Esophagus muscularis mucosa (tissue), 4 donors: Measurements from ENCODE around the gene SPATA7. TPM values are rescaled to one million over a fixed set of nuclear protein-coding genes. Genes with fewer than 3 reads are reported as not detected.

Experiments
- DNase-seq: peaks from one replicate; pipeline ENCODE4 v3.0.0-alpha.2; 2017; ENCODE audit errors: extremely low spot score
- H3K27ac ChIP-seq, 4 donors: fragments of 200-600 bp; sonication (generic); replicated peaks in 1 of 4; 1 replicate in 3 of 4; 2 replicates in 1 of 4; pipeline ENCODE4 v1.5.1; 2016 to 2019; ENCODE audit warnings: mild to moderate bottlenecking in 1 of 4
- H3K27me3 ChIP-seq, 4 donors: fragments of 200-600 bp; sonication (generic); one replicate each; pipeline versions ENCODE4 v1.5.1 to v1.6.0; 2016 to 2019
- H3K36me3 ChIP-seq, 4 donors: fragments of 200-600 bp; sonication (generic); one replicate each; pipeline ENCODE4 v1.5.1; 2016 to 2019
- H3K4me1 ChIP-seq, 4 donors: fragments of 200-600 bp; sonication (generic); one replicate each; pipeline ENCODE4 v1.5.1; 2016 to 2019
- H3K4me3 ChIP-seq, 4 donors: fragments of 200-600 bp; sonication (generic); 1 replicate in 2 of 4; 2 replicates in 2 of 4; pipeline ENCODE4 v1.5.1; 2016 to 2019; ENCODE audit warnings: mild to moderate bottlenecking in 4 of 4, moderate library complexity in 1 of 4
- H3K9me3 ChIP-seq, 4 donors: fragments of 200-600 bp; sonication (generic); 1 replicate in 3 of 4; 2 replicates in 1 of 4; pipeline ENCODE4 v1.5.1; 2016 to 2019
- CTCF ChIP-seq, 3 experiments: fragments of 200-600 bp in 2 of 3; fragments of 450-650 bp in 1 of 3; sonication (generic) in 2 of 3; IDR thresholded peaks; one replicate each; pipeline ENCODE4 v1.5.1; 2017 to 2019; ENCODE audit warnings: antibody characterized with exemption in 3 of 3, mild to moderate bottlenecking in 2 of 3, moderate library complexity in 1 of 3
- EP300 ChIP-seq: sonication (generic); formaldehyde crosslinking; IDR thresholded peaks from one replicate; pipeline ENCODE4 v1.6.1; 2017; ENCODE audit warnings: antibody characterized with exemption
- POLR2A ChIP-seq: fragments of 450-650 bp; IDR thresholded peaks from one replicate; pipeline ENCODE4 v1.6.1; 2017; ENCODE audit warnings: antibody characterized with exemption, moderate library complexity, mild to moderate bottlenecking, low read depth
- POLR2AphosphoS5 ChIP-seq, 2 donors: sonication (generic); formaldehyde crosslinking; IDR thresholded peaks; one replicate each; pipeline ENCODE4 v1.6.1; 2017; ENCODE audit warnings: antibody characterized with exemption in 2 of 2
- WGBS: methylation state at CpG from one replicate; pipeline ENCODE4 v1.1.5; 2018; 5-methylcytosine and 5-hydroxymethylcytosine counted together
- intact Hi-C: fragments of 100-400 bp; cut with DNase I; formaldehyde crosslinking; loops from one replicate; pipeline ENCODE4 v1.15.1; 2023
- total RNA-seq, 4 donors: library from RNA; depleted of rRNA; stranded (reverse); fragments of >200 nt; gene quantifications; one replicate each; pipeline versions ENCODE4 v1.1.0 to v1.2.1, GENCODE V29; 2016

Gene SPATA7
- total RNA-seq, 4 donors from 2014 or later, result 16.2 to 34.5 (median 20.4) TPM

GRCh38 chr14:88348546-88348945 is 36.9 kb upstream of the SPATA7 start:
- DNase-seq, result no peak
- Histone ChIP-seq H3K4me1 (no peaks in the 10 kb centered on the region), H3K9me3 (no peaks in the 10 kb centered on the region), H3K4me3 (no peak overlapping the region), H3K27me3 (no peaks in the 10 kb centered on the region), H3K36me3 (no peaks in the 10 kb centered on the region), H3K27ac (no peak overlapping the region)
- WGBS, result 55% methylated on average over 3 of the region's 3 CpGs
- TF ChIP-seq EP300, result no peak
- TF ChIP-seq POLR2A, result no peak
- no peak for TF ChIP-seq CTCF (IDR thresholded peaks at IDR 0.05)
- no peak for TF ChIP-seq POLR2AphosphoS5 (IDR thresholded peaks at IDR 0.05)
- intact Hi-C loops, result no loop called here

- Histone ChIP-seq H3K4me1 (no peaks in the 10 kb centered on the region), H3K4me3 (no peak overlapping the region), H3K9me3 (no peaks in the 10 kb centered on the region), H3K27ac (no peak overlapping the region), H3K36me3 (no peaks in the 10 kb centered on the region), H3K27me3 (no peaks in the 10 kb centered on the region)
- no peak for DNase-seq
- 34% methylated on average over 4 of the region's 4 CpGs for WGBS
- no peak for TF ChIP-seq EP300
- intact Hi-C loops, result no loop called here
Measured at GRCh38 chr14:88351966-88352691, 33.3 kb upstream of the SPATA7 start.

- Histone ChIP-seq H3K27me3 (no peaks in the 10 kb centered on the region), H3K9me3 (no peaks in the 10 kb centered on the region), H3K4me1 (no peaks in the 10 kb centered on the region), H3K36me3 (no peaks in the 10 kb centered on the region), H3K4me3 (no peak overlapping the region), H3K27ac (no peak overlapping the region)
- no peak for TF ChIP-seq CTCF (IDR thresholded peaks at IDR 0.05)
- no peak for TF ChIP-seq POLR2A
- no peak for TF ChIP-seq EP300
- TF ChIP-seq POLR2AphosphoS5 (IDR thresholded peaks at IDR 0.05), result no peak
- no peak for DNase-seq
- intact Hi-C loops, result no loop called here
- WGBS, result 67% methylated on average over 3 of the region's 3 CpGs
Measured at GRCh38 chr14:88352698-88353097, 32.8 kb upstream of the SPATA7 start.

GRCh38 chr14:88354358-88354757 is 31.1 kb upstream of the SPATA7 start:
- TF ChIP-seq POLR2A, result no peak
- no peak for TF ChIP-seq CTCF (IDR thresholded peaks at IDR 0.05)
- TF ChIP-seq EP300, result no peak
- TF ChIP-seq POLR2AphosphoS5 (IDR thresholded peaks at IDR 0.05), result no peak
- intact Hi-C loops, result no loop called here
- H3K4me1 ChIP-seq, result no peaks in the 10 kb centered on the region
- H3K4me3 ChIP-seq, result no peak overlapping the region
- no peaks in the 10 kb centered on the region for H3K27me3 ChIP-seq
- no peak for DNase-seq
- H3K27ac ChIP-seq, result no peak overlapping the region
- WGBS, result 82% methylated on average over 3 of the region's 3 CpGs
- no peaks in the 10 kb centered on the region for H3K9me3 ChIP-seq
- H3K36me3 ChIP-seq, result no peaks in the 10 kb centered on the region

- intact Hi-C loops, result no loop called here
- no peak overlapping the region for H3K27ac ChIP-seq
- no peaks in the 10 kb centered on the region for H3K9me3 ChIP-seq
- 68% methylated on average over 2 of the region's 2 CpGs for WGBS
- no peaks in the 10 kb centered on the region for H3K36me3 ChIP-seq
- no peaks in the 10 kb centered on the region for H3K4me1 ChIP-seq
- no peaks in the 10 kb centered on the region for H3K27me3 ChIP-seq
- TF ChIP-seq POLR2AphosphoS5 (IDR thresholded peaks at IDR 0.05) (no peak), POLR2A (no peak), CTCF (IDR thresholded peaks at IDR 0.05) (no peak), EP300 (no peak)
- H3K4me3 ChIP-seq, result no peak overlapping the region
- DNase-seq, result no peak
Measured at GRCh38 chr14:88359500-88359899, 26.0 kb upstream of the SPATA7 start.
